ENCODE results near the gene DPP7.
"Not testable (repeated sequence)": the region's sequence is repeated elsewhere in the genome, so short reads cannot be mapped to it uniquely, and the experiment has no call there.

DPP7 gene

GRCh38 chr9:137148242-137148641 is 33.7 kb upstream of the DPP7 start:
- no peak for DNase-seq (ENCODE audit: low read depth in 2 of 2)

DNA sequence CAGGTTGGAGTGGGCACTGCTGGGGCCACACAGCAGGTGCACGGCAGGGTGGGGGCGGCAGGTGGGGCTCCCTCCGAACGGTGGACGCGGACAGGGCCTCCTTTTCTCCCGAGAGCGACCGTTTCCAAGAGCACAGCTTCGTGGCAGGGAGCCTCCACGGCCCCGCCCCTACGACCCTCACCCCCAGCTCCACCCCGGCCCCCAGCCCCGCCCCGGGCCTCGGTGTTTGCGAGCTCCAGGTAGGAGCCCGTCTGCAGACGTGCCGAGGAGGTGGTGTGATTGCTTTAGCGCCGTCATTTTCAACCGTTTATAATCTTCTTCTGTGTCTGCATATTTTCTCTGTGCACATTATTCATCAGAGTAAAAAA is 33.2 kb upstream of the DPP7 start:
- no peak for DNase-seq (ENCODE audit: low read depth in 2 of 2)

- no peak for DNase-seq (ENCODE audit: low read depth in 2 of 2)
Observed at GRCh38 chr9:137147091-137147792, 32.7 kb upstream of the DPP7 start.

GRCh38 chr9:137146527-137146918 is 32.0 kb upstream of the DPP7 start:
- DNase-seq (ENCODE audit: low read depth in 2 of 2), result no peak

- DNase-seq (ENCODE audit: low read depth in 2 of 2), result no peak
Observed at GRCh38 chr9:137145731-137146526, 31.4 kb upstream of the DPP7 start.

DNA sequence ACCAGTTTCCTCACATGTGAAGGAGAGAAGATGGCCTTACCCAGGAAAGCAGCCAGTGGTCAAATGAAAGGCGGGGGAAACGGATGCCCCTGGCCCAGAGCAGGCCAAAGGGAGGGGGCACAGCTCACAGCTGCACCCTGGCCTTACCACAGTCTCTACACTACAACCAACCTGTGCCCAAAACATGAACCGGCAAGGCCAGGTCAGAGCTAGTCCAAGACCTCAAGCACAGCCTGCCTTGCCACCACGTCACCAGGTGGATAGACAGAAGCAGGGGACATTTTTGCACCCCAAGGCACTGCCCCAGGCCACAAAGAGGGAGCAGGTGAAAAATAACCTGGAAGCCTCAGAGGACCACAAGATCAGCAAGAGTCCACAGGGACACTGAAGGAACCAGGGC is 28.9 kb upstream of the DPP7 start:
- DNase-seq (ENCODE audit: low read depth in 2 of 2), result no peak

DNA sequence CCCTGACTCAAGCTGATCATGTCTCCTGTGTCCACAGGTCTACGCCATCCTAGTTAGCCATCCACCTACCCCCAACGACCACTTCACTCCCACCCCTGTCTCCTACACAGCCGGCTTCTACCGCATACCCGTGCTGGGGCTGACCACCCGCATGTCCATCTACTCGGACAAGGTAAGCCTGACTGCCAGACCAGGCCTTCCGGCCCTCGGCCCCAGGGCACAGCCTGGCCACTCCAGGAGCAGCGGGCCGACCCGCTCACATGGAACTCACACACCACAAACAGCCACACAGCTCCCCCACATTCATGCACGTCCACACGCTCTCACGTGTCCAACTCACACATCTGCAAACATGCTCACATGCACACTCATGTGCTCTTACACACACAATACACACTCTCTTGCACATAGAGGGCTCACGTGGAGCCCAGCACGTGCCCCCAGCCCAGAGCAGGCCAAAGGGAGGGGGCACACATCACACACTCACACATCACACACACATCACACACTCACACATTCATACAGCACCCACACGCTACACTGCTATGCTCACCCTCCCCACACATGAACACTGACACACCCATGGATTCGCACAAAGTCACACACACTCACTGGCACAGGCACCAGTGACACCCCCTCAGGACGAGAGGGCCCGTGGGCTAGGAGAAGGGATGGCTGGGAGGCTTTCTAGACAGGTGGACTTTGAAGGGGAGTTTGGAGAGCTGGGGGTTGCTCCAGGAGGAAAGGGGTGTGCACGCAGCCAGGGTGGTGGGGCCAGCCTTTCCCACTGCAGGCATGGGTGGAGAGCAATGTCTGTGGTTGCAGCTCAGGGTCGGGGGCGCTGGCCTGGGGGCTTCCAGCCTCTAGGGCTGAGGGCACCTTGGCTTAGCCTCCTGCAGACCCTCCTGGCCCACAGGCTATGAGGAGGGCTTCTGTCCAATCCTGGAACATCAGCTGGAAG is 27.7 kb upstream of the DPP7 start:
- no peak for DNase-seq (ENCODE audit: low read depth in 2 of 2)

DNA sequence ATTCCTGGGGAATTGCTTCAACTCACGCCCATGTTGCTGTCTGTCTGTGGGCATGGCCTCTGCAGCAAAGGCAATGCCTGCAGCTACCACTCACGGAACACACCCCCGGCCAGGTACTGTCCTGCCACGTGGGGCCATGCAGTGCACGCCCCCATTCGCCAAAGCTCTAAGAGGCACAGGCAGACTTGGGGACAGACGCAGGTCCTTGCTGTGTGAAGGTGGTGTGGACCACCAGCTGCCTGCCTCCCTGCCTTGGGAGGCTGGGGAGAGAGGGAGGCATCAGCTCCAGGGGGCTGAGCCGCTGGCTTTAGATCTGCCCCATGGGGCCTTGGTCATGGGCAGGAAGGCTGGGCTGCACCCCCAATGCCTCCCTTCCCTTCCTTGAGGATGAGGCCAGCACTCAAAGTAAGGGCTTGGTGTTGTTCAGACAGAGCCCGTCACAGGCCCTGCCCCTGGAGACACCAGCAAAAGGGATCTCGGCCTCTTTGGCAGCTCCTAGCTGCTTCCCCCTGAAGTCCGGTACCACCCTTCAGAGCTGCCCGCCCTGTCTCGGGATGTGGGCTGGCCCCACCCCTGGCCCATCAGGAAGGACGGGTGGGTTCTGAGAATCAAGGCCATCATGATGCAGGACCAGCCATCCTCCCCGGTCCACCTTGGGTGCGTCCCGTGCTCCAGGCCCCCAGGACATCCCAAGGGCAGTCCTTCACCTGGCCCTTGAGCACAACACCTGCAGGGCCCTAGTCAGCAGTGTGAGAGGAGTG is 26.7 kb upstream of the DPP7 start:
- DNase-seq (ENCODE audit: low read depth in 2 of 2), result no peak

GRCh38 chr9:137140151-137141012 is 25.8 kb upstream of the DPP7 start:
- DNase-seq (ENCODE audit: low read depth in 2 of 2), result no peak

GRCh38 chr9:137139468-137140150 is 25.1 kb upstream of the DPP7 start:
- no peak for DNase-seq (ENCODE audit: low read depth in 2 of 2)

GRCh38 chr9:137138722-137139467 is 24.4 kb upstream of the DPP7 start, which contains the start of gene GRIN1:
TSS of gene GRIN1 (plus strand) at chr9:137139154. CDS start at chr9:137139487, 333 bp downstream.
- DNase-seq (ENCODE audit: low read depth in 2 of 2), result no peak

DNA sequence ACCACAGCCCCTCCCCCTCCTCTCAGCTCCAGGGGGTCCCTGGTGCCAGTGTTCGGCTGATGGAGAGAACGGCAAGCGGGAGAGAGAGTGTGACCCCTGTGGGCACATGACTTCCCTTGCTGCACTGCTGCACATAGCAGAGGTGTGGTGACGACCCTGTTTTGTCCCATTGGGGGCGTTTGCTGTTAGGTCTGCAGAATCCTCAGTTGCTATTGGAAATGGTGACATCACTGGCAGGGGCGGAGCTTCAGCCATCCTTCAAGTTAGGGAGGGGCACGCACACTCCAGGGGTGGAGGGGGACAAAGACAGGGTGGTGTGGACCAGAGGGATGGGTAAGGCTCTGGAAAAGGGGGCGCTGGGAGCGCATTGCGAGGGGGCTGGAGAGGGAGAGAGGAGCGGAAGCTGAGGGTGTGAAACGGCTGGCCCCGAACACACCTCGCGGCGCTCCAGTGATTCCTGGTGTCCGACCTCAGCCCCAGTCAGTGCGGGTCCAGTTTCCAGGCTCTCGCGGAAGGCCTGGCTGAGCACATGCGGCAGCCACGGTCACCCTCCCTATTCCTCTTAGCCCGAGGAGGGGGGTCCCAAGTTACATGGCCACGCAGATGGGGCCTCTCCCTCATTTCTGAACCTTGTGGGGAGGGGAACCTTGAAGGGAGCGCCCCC is 23.7 kb upstream of the DPP7 start:
- DNase-seq (ENCODE audit: low read depth in 2 of 2), result no peak

DNA sequence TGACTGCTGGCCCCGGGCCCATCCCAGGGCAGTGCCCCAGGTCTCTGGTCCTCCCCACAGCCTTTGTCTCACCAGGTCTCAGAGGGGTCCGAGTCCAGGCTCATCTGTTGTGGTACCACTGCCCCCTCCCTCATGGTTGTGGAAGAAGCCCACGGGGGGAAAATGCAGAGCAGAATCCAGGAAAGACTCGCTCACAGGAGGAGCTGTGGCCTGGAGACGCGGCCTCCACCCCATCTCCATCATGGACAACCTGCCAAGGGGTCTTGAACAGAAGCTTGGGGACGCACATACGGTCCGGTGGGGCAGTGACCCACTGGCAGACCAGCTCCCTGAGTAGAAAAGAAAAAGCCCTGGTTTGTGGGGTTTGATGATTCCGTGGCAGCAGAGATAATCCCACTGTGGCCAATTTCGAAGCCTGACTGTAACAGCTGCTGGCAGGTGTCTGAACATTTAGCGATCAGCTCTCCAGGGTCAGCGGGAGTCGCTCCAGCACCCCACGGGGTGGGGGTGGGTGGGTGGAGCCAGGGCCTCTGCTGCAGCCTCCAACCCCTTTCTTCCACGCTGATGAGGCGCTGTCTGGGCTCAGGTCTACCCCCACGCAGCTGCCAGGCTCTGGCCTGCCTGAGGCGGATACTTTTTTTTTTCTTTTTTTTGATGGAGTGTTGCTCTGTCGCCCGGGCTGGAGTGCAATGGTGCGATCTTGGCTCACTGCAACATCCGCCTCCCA is 22.5 kb upstream of the DPP7 start:
- no peak for DNase-seq (ENCODE audit: low read depth in 2 of 2)

DNA sequence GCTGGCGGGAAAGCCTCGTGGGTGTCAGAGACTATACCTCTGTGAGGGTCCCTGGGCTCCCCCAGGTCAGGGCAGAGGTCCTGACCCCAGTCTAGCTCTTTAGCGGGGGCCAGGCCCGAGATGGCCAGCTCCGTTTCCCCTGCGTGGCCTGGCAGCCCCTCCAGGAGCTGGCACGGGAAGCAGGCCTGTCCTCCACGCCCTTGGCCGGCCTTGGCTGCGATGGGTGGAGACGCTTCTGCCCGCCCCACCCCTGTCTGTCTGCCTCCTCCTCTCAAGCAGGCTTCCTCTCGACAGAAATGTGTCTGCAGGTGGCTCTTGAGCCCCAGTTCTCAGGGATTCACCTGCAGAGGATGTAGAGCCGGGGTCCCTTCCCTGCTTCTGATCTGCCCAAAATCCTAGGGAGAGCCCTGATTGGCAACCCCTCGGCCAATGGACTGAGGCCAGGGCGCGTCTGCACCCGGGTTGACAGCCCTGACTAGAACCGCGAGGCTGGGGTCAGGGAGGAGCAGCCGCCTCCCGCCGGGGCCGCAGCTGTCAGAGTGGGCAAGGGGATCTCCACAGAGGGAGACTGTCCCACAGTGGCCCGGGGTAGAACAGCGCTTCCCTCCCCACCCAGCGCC is 21.8 kb upstream of the DPP7 start:
- DNase-seq (ENCODE audit: low read depth in 2 of 2), result no peak

- DNase-seq (ENCODE audit: low read depth in 2 of 2), result not testable (repeated sequence)
Observed at GRCh38 chr9:137135154-137135553, 20.6 kb upstream of the DPP7 start.

- no peak for DNase-seq (ENCODE audit: low read depth in 2 of 2)
Observed at GRCh38 chr9:137134191-137134590, 19.7 kb upstream of the DPP7 start.

GRCh38 chr9:137130176-137130755 is 15.7 kb upstream of the DPP7 start:
- no peak for DNase-seq (ENCODE audit: low read depth in 2 of 2)

Measured in stimulated activated CD4-positive, alpha-beta T cell treated with anti-CD3 and anti-CD28 coated beads, Interleukin-15, amount 100 ng/mL, for 48 hours (primary cell).